ENCODE data around the gene LEMD3. TPM values are rescaled to one million over a fixed set of nuclear protein-coding genes. Genes with fewer than 3 reads are reported as not detected.
A peak's percentile ranks its signal among the peaks of the same experiment; 100 is the strongest.

LEMD3 gene
- polyA plus RNA-seq (2011; rRNA removed) (13.1 and 17.8 TPM in 2 replicates), polyA plus RNA-seq (2017; fragmentation: RNase III; extraction: RNeasy Plus Mini Kit Qiagen cat#74134 plus additional on column Dnase treatment) (10.5 to 12.3 TPM (median 12.2 TPM) in 3 replicates), polyA minus RNA-seq (2011; rRNA and poly(A)+ RNA removed) (11.3 and 14.6 TPM in 2 replicates)
- polyA plus RNA-seq (2012; cell fraction: cytosol; rRNA removed), result 4.2 and 4.7 TPM in 2 replicates
- polyA plus RNA-seq (2012; cell fraction: nucleus; rRNA removed), result 10.8 and 12.5 TPM in 2 replicates

- no peak for FAIRE-seq
- CTCF ChIA-PET, result interaction anchor here (0.6 to 2.7 kb wide), 5 partner anchors 10 to 368 kb away, joined by 3 to 11 read pairs (median 4); no protein-coding TSS in a partner anchor
- peak; percentile 94 for DNase-seq (ENCODE audit: low read depth in 1 of 2, low spot score in 1 of 2)
- peak; percentile 94 to 96 for ATAC-seq
- H3K4me3 ChIP-seq, result peak within 1 kb of the TSS; percentile 97
- no peaks in the 10 kb centered on the region for H3K9me3 ChIP-seq
- peaks cover 26% of the 10 kb centered on the region for H3K4me1 ChIP-seq
- under 1% methylated on average over 33 of the region's 91 CpGs for WGBS (ENCODE audit: missing lambda C conversion rate)
- POLR2A ChIA-PET, result interaction anchor here (0.8 to 1.3 kb wide), 6 partner anchors 8 to 1000 kb away, joined by 3 to 5 read pairs (median 3); partner anchors contain the start of gene TMBIM4
- peak within 1 kb of the TSS; percentile 84 for H3K4me2 ChIP-seq
- peak within 1 kb of the TSS; percentile 95 for H3K27ac ChIP-seq
- TF ChIP-seq ZSCAN20 (CRISPR knock-in tag; IDR thresholded peaks at IDR 0.05) (no peak), MAZ (IDR thresholded peaks at IDR 0.05; ENCODE audit: borderline replicate concordance, low read depth, low read length) (no peak), CHD2 (IDR thresholded peaks at IDR 0.05; ENCODE audit: low read length, partially characterized antibody) (no peak), HOXA7 (CRISPR knock-in tag; IDR thresholded peaks at IDR 0.05) (no peak), SREBF2 (IDR thresholded peaks at IDR 0.05) (no peak), GATA3 (IDR thresholded peaks at IDR 0.05; ENCODE audit: borderline replicate concordance) (no peak), RARB (CRISPR knock-in tag; IDR thresholded peaks at IDR 0.05) (no peak), MAX (IDR thresholded peaks at IDR 0.05) (peak; percentile 99), FOSL2 (IDR thresholded peaks at IDR 0.05) (no peak), FOSL2 (CRISPR knock-in tag; IDR thresholded peaks at IDR 0.05) (no peak), MYC (IDR thresholded peaks at IDR 0.05; ENCODE audit: borderline replicate concordance, low read length) (no peak; the same call in 1 of the 2 replicates), JUN (IDR thresholded peaks at IDR 0.05) (peak; percentile 74 to 80; a peak in 4 of 5 replicates), PBX3 (IDR thresholded peaks at IDR 0.05) (0 out of 2 replicates have a peak, but pooled peaks have one; percentile 41), REST (IDR thresholded peaks at IDR 0.05) (no peak), EP300 (IDR thresholded peaks at IDR 0.05) (no peak), ELK1 (IDR thresholded peaks at IDR 0.05; ENCODE audit: low read depth, low read length) (peak; percentile 29; the same call in 1 of the 2 replicates), RNF2 (IDR thresholded peaks at IDR 0.05; ENCODE audit: borderline replicate concordance, low read depth) (no peak; the same call in 1 of the 2 replicates), HES2 (IDR thresholded peaks at IDR 0.05) (no peak), PHF8 (IDR thresholded peaks at IDR 0.05; ENCODE audit: borderline replicate concordance, low read depth) (peak; percentile 87), ATOH8 (CRISPR knock-in tag; IDR thresholded peaks at IDR 0.05; ENCODE audit: low read depth) (peak; percentile 61; the same call in 1 of the 2 replicates), TFCP2L1 (CRISPR knock-in tag; IDR thresholded peaks at IDR 0.05) (peak; percentile 35; the same call in 1 of the 2 replicates), ZNF302 (CRISPR knock-in tag; IDR thresholded peaks at IDR 0.05) (no peak), BCL3 (IDR thresholded peaks at IDR 0.05) (peak; percentile 67; the same call in 1 of the 3 replicates), CBX8 (IDR thresholded peaks at IDR 0.05) (no peak), HEYL (CRISPR knock-in tag; IDR thresholded peaks at IDR 0.05) (peak; percentile 80; the same call in 1 of the 2 replicates), RCOR1 (IDR thresholded peaks at IDR 0.05; ENCODE audit: low read depth, low read length) (no peak), HDAC2 (IDR thresholded peaks at IDR 0.05) (no peak), MAFK (IDR thresholded peaks at IDR 0.05; ENCODE audit: partially characterized antibody) (no peak), POLR2AphosphoS2 (conservative IDR thresholded peaks at IDR 0.05; ENCODE audit: low read length) (no peak), JUNB (IDR thresholded peaks at IDR 0.05) (no peak)
Measured at GRCh38 chr12:65169320-65170208, at the start of gene LEMD3. TSS of gene LEMD3 (plus strand) at chr12:65169583. CDS start at chr12:65169597, 14 bp downstream.

Data from A549 (cell line).